Measurements from ENCODE around the gene PDXP. TPM values are rescaled to one million over a fixed set of nuclear protein-coding genes. Genes with fewer than 3 reads are reported as not detected.

PDXP gene
- total and polyA plus RNA-seq, 2 of the 4 experiments (the other 2 are of a cell fraction): 5.4 to 24.1 TPM

DNA sequence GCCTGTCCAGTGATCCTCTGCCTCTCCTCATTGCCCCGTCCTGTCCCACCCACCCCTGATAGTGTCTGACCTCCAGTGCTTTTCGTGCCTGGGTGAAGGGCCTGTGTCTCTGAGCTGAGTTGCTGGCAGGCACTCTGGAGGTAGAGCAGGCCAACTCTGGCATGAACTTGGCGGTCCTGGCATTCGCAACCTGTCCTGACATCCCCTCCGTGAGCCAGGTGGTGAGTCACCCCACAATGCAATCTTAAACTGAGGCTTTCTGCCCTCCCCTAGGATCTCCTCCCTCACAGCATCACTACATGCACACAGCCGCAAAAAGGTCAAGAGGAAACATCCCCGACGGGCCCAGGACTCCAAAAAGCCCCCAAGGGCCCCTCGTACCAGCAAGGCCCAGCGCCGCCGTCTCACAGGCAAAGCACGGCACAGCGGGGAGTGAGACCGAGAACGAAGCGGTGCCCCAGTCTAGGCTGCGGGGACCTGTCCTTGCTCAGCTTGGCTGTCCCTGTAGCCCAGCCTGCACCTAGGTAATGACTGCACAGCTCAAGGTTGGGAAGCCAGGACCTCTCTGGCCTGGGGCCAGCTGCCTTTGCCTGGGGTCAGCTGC is 32.5 kb downstream of the PDXP start:
- H3K4ac ChIP-seq (ENCODE audit: low read depth, low read length): no peak overlapping the region
- BruUV-seq (replicated peaks): no TSS peak
- ChIA-PET CTCF (no interaction called here), POLR2A (ENCODE audit: unreplicated experiment) (no interaction called here)
- no peak overlapping the region for H3K56ac ChIP-seq (ENCODE audit: extremely low read depth, insufficient read depth, low read length)
- H3K18ac ChIP-seq (ENCODE audit: low read depth, low read length): no peak overlapping the region
- no peak overlapping the region for H3K4me3 ChIP-seq (ENCODE audit: insufficient read depth, low read depth, low read length)
- H3K23ac ChIP-seq (ENCODE audit: low read depth, low read length): no peak overlapping the region
- dilution Hi-C loops (cut with HindIII; ENCODE audit: low sequenced_read_pairs, unreplicated experiment): no loop called here
- ATAC-seq (ENCODE audit: low read depth) (no peak), DNase-seq (no peak)
- no peak overlapping the region for H2BK5ac ChIP-seq (ENCODE audit: low read depth, low read length, poor library complexity, severe bottlenecking)
- peaks cover 6% of the 10 kb centered on the region; the same call in 1 of the 2 replicates for H3K9me1 ChIP-seq (ENCODE audit: insufficient read depth, low read length)
- peaks cover 33% of the 10 kb centered on the region for H3K36me3 ChIP-seq (ENCODE audit: control insufficient read depth, insufficient read depth, low read length)
- H4K5ac ChIP-seq (ENCODE audit: low read depth, low read length): no peak overlapping the region
- H4K91ac ChIP-seq (ENCODE audit: insufficient read depth, low read depth, low read length): no peak overlapping the region
- H2BK15ac ChIP-seq (ENCODE audit: low read depth, low read length): no peak overlapping the region
- H3K4me2 ChIP-seq (ENCODE audit: low read depth, low read length): no peak overlapping the region
- H3K4me1 ChIP-seq (ENCODE audit: control insufficient read depth, insufficient read depth, low read length): peaks cover 5% of the 10 kb centered on the region
- H4K8ac ChIP-seq (ENCODE audit: low read depth in 2 of 2, low read length in 2 of 2): no peak overlapping the region
- no peak overlapping the region for H3K9ac ChIP-seq (ENCODE audit: low read depth, low read length)
- intact Hi-C loops (cut with micrococcal nuclease): no loop called here
- peak overlapping the region; percentile 21 for H2AFZ ChIP-seq (replicated peaks; ENCODE audit: low read length, poor library complexity)
- no peak overlapping the region for H2BK120ac ChIP-seq (ENCODE audit: low read depth, low read length)
- H4K20me1 ChIP-seq (ENCODE audit: insufficient read depth, low read length): no peaks in the 10 kb centered on the region
- TF ChIP-seq MXI1 (IDR thresholded peaks at IDR 0.05; ENCODE audit: borderline replicate concordance, low read depth, low read length): no peak
- TF ChIP-seq, protein P1, sequence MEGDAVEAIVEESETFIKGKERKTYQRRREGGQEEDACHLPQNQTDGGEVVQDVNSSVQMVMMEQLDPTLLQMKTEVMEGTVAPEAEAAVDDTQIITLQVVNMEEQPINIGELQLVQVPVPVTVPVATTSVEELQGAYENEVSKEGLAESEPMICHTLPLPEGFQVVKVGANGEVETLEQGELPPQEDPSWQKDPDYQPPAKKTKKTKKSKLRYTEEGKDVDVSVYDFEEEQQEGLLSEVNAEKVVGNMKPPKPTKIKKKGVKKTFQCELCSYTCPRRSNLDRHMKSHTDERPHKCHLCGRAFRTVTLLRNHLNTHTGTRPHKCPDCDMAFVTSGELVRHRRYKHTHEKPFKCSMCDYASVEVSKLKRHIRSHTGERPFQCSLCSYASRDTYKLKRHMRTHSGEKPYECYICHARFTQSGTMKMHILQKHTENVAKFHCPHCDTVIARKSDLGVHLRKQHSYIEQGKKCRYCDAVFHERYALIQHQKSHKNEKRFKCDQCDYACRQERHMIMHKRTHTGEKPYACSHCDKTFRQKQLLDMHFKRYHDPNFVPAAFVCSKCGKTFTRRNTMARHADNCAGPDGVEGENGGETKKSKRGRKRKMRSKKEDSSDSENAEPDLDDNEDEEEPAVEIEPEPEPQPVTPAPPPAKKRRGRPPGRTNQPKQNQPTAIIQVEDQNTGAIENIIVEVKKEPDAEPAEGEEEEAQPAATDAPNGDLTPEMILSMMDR (conservative IDR thresholded peaks at IDR 0.05; ENCODE audit: low read depth, low read length): no peak
- no peak for TF ChIP-seq ELK1 (IDR thresholded peaks at IDR 0.05; ENCODE audit: borderline replicate concordance, low read depth, low read length)
- no peak for TF ChIP-seq POLR2A (IDR thresholded peaks at IDR 0.05; ENCODE audit: low read depth, low read length)
- TF ChIP-seq BHLHE40 (IDR thresholded peaks at IDR 0.05; ENCODE audit: low read depth, low read length): no peak
- no peak for TF ChIP-seq FOS (IDR thresholded peaks at IDR 0.05; ENCODE audit: low read depth, low read length)
- no peak for TF ChIP-seq MAFK (IDR thresholded peaks at IDR 0.05; ENCODE audit: low read depth, low read length)
- TF ChIP-seq CHD1 (IDR thresholded peaks at IDR 0.05; ENCODE audit: low read depth, low read length): no peak
- TF ChIP-seq MAZ (IDR thresholded peaks at IDR 0.05; ENCODE audit: borderline replicate concordance, low read depth, low read length): no peak
- TF ChIP-seq NFE2L2 (IDR thresholded peaks at IDR 0.05; ENCODE audit: low read depth, low read length): no peak
- TF ChIP-seq SMC3 (IDR thresholded peaks at IDR 0.05; ENCODE audit: low read depth, low read length): no peak
- TF ChIP-seq RFX5 (IDR thresholded peaks at IDR 0.05; ENCODE audit: low read depth, low read length): no peak
- TF ChIP-seq, protein P2, sequence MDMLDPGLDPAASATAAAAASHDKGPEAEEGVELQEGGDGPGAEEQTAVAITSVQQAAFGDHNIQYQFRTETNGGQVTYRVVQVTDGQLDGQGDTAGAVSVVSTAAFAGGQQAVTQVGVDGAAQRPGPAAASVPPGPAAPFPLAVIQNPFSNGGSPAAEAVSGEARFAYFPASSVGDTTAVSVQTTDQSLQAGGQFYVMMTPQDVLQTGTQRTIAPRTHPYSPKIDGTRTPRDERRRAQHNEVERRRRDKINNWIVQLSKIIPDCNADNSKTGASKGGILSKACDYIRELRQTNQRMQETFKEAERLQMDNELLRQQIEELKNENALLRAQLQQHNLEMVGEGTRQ (IDR thresholded peaks at IDR 0.05; ENCODE audit: low read depth, low read length): no peak
- TF ChIP-seq RAD21 (IDR thresholded peaks at IDR 0.05; ENCODE audit: low read length): no peak
- in situ Hi-C loops (cut with MboI; ENCODE audit: low sequenced_read_pairs): no loop called here
- H2AK5ac ChIP-seq (ENCODE audit: low read depth, low read length): no peak overlapping the region
- no peak overlapping the region for H2AK9ac ChIP-seq (replicated peaks; ENCODE audit: low read depth, low read length, poor library complexity)
- H3K79me1 ChIP-seq (ENCODE audit: low read depth in 1 of 2, low read length in 2 of 2): peaks cover 20 to 42% of the 10 kb centered on the region in 2 experiments
- no peaks in the 10 kb centered on the region for H3K9me3 ChIP-seq (ENCODE audit: control insufficient read depth, insufficient read depth, low read length)
- H3K27me3 ChIP-seq (ENCODE audit: control insufficient read depth, insufficient read depth, low read length): no peaks in the 10 kb centered on the region
- H2BK20ac ChIP-seq (ENCODE audit: low read depth, low read length): no peak overlapping the region
- no peak overlapping the region for H3K27ac ChIP-seq (ENCODE audit: insufficient read depth, low read length)
- no peak overlapping the region for H3K14ac ChIP-seq (replicated peaks; ENCODE audit: low read depth, low read length)
- WGBS, 2 experiments (ENCODE audit: extremely low coverage in 2 of 2, insufficient read length in 1 of 2): 92% methylated on average over 11 of the region's 18 CpGs; no CpG with 5 or more reads in 1 of the 2 experiments
